ENCODE measurements around the gene NACC1.

NACC1 gene

DNA sequence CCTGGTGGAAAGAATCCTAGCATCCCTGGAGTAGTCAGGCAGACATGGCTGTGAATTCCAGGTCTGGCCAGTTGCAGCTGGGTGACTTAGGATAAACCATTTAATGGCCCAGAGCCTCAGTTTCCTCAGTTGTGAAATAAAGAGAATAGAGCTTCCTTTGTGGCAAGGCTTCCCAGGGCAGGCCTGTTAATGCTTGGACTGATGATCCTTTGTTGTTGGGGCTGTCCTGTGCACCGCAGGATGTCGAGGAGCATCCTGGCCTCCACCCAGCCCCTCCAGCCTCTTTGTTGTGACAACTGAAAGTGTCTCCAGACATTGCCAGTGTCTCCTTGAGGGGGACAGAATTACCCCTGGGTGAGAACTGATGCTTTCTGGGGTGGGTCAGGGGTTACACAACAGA, 31.7 kb upstream of the NACC1 start:
- POLR2A ChIA-PET = no interaction called here
- CTCF ChIA-PET = interaction anchor here (0.8 to 6.6 kb wide), 8 partner anchors 8 to 122 kb away, joined by 3 to 52 read pairs (median 16); no protein-coding TSS in a partner anchor
- TF ChIP-seq, protein P1, sequence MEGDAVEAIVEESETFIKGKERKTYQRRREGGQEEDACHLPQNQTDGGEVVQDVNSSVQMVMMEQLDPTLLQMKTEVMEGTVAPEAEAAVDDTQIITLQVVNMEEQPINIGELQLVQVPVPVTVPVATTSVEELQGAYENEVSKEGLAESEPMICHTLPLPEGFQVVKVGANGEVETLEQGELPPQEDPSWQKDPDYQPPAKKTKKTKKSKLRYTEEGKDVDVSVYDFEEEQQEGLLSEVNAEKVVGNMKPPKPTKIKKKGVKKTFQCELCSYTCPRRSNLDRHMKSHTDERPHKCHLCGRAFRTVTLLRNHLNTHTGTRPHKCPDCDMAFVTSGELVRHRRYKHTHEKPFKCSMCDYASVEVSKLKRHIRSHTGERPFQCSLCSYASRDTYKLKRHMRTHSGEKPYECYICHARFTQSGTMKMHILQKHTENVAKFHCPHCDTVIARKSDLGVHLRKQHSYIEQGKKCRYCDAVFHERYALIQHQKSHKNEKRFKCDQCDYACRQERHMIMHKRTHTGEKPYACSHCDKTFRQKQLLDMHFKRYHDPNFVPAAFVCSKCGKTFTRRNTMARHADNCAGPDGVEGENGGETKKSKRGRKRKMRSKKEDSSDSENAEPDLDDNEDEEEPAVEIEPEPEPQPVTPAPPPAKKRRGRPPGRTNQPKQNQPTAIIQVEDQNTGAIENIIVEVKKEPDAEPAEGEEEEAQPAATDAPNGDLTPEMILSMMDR (IDR thresholded peaks at IDR 0.05; ENCODE audit: control extremely low read depth, extremely low read depth, low read depth, missing control alignments) = no peak
- no peak for DNase-seq (ENCODE audit: extremely low spot score)

DNA sequence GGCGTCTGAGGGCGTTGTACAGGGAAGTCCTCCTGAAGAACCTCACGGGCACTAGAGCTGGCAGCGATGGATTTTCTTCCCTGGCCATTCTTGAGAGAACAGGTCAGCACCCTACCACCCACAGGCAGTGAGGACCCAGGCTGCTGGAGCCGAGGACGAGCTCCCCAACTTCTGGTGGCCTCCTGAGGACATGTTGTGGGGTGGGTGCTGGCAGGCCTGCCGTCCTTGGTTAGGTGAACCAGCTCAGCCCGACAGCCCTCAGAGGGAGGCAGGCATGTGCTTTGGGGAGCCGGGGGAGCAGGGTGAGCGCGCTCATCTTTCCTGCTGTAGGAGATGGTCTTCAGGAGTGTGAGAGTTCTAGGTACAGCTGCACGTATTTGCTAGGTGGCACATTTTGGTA, 30.8 kb upstream of the NACC1 start:
- CTCF ChIA-PET = interaction anchor here (0.9 to 6.6 kb wide), 5 partner anchors 14 to 122 kb away, joined by 3 to 52 read pairs (median 6); no protein-coding TSS in a partner anchor
- POLR2A ChIA-PET = no interaction called here
- TF ChIP-seq, protein P1 (IDR thresholded peaks at IDR 0.05; ENCODE audit: control extremely low read depth, extremely low read depth, low read depth, missing control alignments) = no peak
- DNase-seq (ENCODE audit: extremely low spot score) = no peak

DNA sequence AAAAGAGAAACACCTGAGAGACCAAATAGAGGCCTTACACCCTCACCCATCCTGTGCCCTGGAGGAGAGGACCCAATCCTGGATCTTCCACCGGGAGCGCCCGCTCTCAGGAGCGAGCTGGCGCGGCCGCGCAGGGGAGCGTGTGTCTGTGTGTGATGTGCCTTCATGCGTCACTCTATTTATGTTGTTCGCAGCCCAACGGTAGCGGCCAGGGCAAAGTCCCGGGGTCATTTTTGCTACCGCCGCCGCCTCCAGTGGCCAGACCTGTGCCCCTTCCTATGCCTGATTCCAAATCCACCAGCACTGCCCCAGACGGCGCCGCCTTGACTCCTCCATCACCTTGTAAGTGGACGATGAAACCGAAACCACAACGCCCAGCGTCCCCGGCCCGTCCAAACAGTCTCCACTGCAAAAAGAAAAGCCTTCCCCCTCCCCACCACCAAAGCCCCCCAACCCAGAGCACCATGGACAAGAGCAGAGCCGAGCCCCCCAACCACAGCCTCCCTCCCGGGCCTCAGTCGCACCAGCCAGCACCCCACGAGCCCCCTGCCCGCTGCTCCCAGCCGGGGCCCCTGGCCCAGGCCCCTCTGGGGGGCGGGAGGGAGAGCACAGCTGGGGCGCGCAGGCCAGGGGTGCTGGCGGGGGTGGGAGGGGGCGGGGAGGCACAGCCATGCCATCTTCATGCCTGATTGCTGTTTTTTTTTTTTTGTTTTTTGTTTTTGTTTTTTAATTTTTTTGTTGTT, 30.1 kb upstream of the NACC1 start:
- ChIA-PET POLR2A (no interaction called here), CTCF (interaction anchor here (0.9 to 6.6 kb wide), 3 partner anchors 17 to 123 kb away, joined by 3 to 52 read pairs (median 6); no protein-coding TSS in a partner anchor)
- DNase-seq (ENCODE audit: extremely low spot score) = no peak
- TF ChIP-seq, protein P1 (IDR thresholded peaks at IDR 0.05; ENCODE audit: control extremely low read depth, extremely low read depth, low read depth, missing control alignments) = no peak

DNA sequence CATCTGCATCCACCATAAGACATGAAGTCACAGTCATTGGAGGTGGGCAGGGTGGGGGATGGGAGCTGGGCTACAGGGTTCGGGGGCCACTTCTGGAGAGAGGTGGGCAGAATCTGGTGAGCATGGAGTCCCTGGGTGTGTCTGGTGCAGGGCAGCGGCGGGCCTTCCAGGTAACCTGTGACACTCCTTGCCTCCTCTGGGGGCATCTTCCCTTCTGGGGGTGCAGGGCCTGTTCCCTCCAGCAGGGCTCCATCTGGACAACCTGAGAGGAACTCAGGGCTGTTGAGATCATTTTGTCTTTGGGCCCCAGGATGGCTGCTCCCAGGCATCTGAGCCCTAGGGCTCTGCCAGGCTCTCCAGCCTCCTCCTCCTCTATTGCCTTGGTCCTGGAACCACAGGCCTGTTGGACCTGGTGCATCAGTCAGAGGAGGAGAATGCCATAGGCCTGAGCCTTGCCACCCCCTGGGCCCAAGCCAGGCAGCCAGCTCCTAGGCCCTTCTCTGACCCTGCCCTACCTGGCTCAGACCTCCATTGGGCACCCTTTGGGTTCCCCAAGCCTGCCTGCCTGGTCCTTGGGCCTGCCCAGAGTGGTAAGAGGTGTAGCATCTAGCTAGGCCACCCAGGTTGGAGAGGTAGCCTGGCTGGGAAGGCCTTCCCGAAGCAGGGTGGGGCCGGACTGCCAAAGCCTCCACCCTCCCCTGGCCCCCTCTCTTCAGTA, 28.8 kb upstream of the NACC1 start:
- ChIA-PET POLR2A (no interaction called here), CTCF (interaction anchor here (8.2 to 8.9 kb wide), 2 partner anchors 112 to 123 kb away, joined by 129 to 183 read pairs; partner anchors contain the start of gene DAND5)
- TF ChIP-seq, protein P1 (IDR thresholded peaks at IDR 0.05; ENCODE audit: control extremely low read depth, extremely low read depth, low read depth, missing control alignments) = no peak
- no peak for DNase-seq (ENCODE audit: extremely low spot score)

DNA sequence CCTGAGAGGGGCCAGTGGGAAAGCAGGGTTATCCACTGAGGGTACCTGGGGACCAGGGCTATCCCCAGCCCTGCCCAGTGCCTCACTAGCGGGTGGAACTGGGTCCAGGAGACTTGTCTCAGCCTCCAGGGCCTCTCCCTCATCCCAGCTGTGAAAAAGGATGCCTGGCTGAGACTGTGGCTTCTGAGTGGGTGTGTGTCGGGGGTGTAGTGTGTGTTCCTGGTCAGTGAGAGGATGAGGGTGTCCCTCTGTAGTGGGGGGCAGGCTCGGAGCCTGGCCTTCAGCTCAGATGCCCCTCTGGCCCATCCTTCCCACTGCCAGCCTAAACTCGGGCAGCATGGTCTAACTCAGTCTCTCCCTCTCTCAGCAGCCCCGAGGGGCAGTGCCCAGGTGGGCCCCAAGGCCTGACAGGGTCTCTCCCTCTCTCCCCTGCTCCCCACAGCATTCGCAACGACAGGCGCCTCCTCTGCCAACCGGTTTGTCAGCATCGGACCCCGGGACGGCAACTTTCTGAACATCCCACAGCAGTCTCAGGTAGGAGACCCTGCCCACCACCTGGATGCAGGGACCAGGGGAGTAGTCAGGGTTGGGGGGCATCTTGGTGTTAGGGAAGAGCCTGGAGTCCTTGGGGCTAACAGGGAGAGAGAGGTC, 28.1 kb upstream of the NACC1 start:
- POLR2A ChIA-PET = no interaction called here
- TF ChIP-seq, protein P1 (IDR thresholded peaks at IDR 0.05; ENCODE audit: control extremely low read depth, extremely low read depth, low read depth, missing control alignments) = no peak
- DNase-seq (ENCODE audit: extremely low spot score) = no peak
- CTCF ChIA-PET = interaction anchor here (1.0 to 8.9 kb wide), 3 partner anchors 10 to 123 kb away, joined by 3 to 183 read pairs (median 129); partner anchors contain the start of gene DAND5
